ENCODE results near the gene NCOA1.
"Not testable (repeated sequence)": the region's sequence is repeated elsewhere in the genome, so short reads cannot be mapped to it uniquely, and the experiment has no call there.

NCOA1 gene

DNA sequence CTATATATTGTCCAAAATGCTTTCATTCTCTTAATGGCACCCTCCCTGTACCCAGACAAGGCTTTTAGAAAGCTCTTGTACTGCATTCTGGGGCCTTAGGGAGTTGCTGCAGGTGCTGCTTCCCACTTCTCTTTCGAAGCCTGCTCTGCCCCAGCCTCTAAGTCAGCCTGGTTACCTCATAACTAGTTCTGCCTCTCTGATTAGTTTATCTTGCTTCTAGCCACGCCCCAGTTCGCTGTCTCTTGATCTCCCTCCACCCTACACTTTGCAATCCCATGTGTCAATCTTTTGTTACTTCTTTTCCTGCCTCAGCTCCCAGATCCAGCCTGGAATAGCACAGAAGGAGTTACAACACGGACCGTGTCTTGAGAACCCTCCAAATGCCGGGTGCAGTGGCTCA is 13.8 kb upstream of the NCOA1 start:
- no peak for DNase-seq

DNA sequence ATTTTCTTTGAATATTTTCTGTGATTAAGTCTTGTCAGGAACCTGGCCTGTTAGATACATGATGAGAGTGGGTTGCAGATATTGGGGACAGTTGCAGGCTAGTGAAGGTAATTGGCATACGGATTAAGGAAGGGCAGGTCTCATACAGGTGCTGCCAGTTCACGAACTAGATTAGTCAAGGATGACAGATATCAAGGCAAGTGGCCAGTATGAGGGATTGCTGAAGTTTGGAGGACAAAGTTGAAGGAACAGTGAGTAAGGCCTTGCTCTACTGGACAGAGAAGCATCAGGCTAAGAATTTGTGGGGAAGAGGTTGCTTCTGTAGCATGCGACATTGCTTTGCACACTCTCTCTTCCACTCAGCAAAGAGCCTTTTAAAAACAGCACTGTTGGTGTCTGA is 12.8 kb upstream of the NCOA1 start:
- DNase-seq: no peak

DNA sequence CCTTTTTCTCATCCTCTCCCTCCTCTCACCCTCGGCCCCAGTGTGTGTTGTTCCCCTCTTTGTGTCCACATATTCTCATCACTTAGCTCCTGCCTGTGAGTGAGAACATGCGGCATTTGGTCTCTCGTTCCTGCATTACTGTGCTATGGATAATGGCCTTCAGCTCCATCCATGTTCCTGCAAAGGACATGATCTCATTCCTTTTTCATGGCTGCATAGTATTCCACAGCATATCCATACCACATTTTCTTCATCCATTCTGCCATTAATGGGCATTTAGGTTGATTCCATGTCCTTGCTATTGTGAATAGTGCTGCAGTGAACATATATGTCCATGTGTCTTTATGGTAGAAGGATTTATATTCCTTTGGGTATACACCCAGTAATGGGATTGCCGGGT is 10.8 kb upstream of the NCOA1 start:
- no peak for DNase-seq

- DNase-seq: no peak
Observed at GRCh38 chr2:24482251-24482971, 8.6 kb upstream of the NCOA1 start.

GRCh38 chr2:24482972-24483300 is 8.1 kb upstream of the NCOA1 start:
- DNase-seq: no peak

- not testable (repeated sequence) for DNase-seq
Observed at GRCh38 chr2:24484677-24485076, 6.4 kb upstream of the NCOA1 start.

GRCh38 chr2:24485197-24485596 is 5.9 kb upstream of the NCOA1 start:
- no peak for DNase-seq

DNA sequence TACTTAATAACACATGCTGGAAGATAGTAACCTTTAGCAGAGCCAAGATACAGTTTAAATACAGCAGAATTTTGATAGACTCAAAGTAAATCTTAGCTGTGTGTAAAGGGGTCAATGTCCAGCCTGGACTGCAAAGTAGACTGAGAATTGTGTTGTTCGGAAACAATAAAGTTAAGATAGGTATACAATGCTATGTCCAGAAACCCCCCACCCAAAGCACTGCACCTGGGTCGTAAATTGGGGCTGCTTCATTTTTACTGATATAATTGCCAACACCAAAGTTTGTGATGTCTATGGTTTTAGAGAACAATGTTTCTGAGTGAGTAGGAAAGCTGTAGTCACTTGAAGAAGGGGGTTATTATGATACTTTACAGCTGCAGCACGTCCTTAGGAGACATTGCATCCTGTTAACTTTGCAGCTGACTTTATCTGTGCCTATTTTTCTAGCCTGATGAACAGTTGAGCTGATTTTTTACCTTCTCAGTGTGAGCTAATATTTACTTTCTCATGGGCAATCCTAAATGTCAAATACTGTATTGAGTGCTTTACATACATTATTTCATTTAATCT is 4.3 kb upstream of the NCOA1 start:
- DNase-seq: no peak

- DNase-seq: no peak
Observed at GRCh38 chr2:24489465-24490180, 1.4 kb upstream of the NCOA1 start.

DNA sequence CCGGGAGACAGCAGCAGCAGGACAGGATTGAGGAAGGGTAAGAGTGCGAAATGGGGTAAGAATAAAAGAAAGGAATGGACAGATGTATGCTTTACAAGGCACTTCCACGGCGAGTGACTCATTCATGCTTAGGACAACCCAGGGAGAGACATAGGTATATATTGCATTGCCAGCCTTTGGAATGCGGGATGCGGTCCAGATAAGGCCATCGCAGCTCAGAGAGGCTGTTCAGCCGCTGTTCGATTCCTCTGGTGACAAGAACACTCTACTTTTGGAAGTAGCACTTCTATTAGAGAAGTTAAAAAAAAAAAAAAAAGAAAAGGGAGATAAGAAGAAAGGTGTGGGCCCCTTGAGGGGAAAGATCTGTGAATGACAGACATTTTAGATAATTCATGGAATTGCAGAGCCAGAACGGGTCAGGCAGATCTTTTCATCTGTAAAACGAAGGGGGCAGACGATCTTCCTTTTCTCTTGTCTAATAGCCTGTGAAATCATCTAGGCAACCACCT is 819 bp upstream of the NCOA1 start:
- DNase-seq: peak; percentile 51

DNA sequence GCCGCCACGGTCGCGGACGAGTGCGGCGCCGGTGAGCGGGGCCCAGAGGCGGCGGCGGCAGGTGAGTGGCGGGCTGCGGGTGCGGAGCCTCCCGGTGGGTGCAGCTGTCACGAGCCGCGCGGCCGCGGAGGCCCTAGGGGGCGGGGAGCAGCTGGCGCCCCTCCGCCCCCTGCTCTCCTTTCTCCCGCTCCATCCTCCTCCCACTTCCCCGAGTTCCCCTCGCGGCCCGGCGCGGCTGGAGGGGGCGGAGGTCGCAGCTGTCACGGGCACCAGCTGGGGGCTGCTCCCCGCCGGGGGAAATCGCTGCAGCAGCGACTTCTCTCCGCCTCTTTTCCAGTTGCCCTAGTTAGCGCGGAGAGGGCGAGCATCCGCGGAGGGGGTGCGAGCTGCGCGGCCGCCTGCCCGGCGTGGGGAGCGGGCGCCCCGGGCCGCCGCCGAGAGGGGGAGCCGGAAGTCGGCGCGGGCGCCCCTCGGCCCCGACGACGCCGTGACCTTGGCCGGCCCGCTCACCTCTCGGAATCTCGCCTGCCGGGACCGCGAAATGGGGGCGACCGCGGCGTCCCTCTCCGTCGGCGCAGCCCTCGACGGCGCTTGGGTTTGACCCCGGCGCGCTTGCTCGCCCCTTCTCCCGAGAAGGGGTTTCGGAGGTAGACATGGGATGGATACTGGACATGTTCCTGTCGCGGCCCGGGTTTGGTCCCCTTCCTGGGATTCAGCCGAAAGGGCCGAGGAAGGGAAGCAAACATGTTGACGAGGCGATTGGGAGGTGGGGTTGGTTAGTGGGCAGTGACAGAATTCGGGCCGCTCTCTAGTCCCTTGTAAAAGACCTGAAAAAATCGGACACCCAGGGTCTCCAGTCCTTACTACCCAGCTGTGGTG is 727 bp downstream of the NCOA1 start:
- peak; percentile 17 for DNase-seq

- DNase-seq: no peak
Observed at GRCh38 chr2:24492421-24493279, 1.6 kb downstream of the NCOA1 start.

DNA sequence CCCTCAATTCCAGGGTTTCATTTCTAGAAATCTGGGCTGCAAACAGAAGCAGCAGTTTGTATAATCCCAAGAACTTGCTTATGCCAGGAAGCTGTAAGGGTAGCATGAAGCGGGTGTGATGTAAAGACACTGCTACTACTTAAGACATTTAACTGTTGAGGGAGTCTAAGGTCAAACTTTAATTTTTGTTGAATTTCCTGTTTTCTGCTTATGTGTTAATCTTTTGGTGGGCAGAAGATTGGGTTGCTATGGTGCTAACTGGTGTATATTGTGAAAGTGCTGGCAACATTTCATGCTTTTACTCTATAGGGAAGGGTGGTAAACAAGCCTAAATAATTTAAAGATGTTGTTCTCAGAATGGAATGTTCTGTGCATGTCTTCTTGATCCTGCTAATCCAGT is 2.7 kb downstream of the NCOA1 start:
- DNase-seq: peak; percentile 32

DNA sequence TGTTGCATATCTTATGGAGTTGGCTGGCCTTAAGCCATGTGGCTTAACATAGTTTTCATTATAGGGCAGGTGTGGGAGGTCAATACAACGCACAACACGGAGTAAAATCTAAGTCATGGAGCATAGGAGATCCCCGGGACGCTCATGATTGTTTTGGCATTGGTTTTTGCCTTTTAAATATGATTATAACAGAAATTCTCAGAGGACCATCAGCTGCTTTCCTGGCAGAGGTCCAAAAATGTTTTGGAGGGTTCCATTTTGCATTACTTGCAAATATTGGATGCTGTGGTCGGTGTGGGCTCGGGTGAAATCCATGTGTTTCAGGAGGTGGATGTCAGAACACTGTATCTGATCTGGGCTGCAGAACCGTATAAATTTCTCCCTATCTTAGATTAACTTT is 3.4 kb downstream of the NCOA1 start:
- DNase-seq: no peak

- DNase-seq: no peak
Observed at GRCh38 chr2:24495451-24495850, 4.4 kb downstream of the NCOA1 start.

- DNase-seq: no peak
Observed at GRCh38 chr2:24496959-24497358, 5.9 kb downstream of the NCOA1 start.

- DNase-seq: no peak
Observed at GRCh38 chr2:24497685-24498084, 6.6 kb downstream of the NCOA1 start.

- DNase-seq: no peak
Observed at GRCh38 chr2:24498121-24498520, 7.1 kb downstream of the NCOA1 start.

DNA sequence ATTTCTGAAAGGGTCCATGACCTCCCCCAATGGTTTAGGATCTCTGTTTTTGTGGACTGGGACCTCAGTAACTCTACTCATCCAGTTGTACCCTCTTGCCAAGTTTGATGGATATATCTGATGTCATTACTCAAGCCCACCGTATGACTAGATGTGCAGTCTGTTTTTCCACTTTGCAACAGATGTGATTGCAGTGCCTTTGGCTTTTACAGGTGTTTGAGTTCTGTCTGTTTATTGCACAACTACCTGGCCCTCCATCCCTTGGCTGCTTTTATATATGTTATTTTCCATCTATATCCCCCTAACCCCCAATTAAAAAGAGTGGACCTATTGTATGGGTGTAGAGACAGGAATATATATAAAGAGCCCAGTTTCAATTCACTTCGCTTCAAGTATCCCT is 10.8 kb downstream of the NCOA1 start:
- DNase-seq: no peak

- DNase-seq: no peak
Observed at GRCh38 chr2:24505534-24506275, 14.7 kb downstream of the NCOA1 start.

- DNase-seq: no peak
Observed at GRCh38 chr2:24507549-24507948, 16.5 kb downstream of the NCOA1 start.

GRCh38 chr2:24508878-24509277 is 17.8 kb downstream of the NCOA1 start:
- DNase-seq: no peak
